ENCODE measurements around the gene ANKS6.

ANKS6 gene

GRCh38 chr9:98796364-98797101 lies at the start of gene ANKS6:
ANKS6 (minus strand) TSS chr9:98796555; CDS start chr9:98796491, 64 bp downstream.
- peak in 1 of 2 experiments; percentile 58 for DNase-seq

GRCh38 chr9:98846081-98846480 lies 49.7 kb upstream of the ANKS6 start:
- no peak for DNase-seq

- DNase-seq = no peak
These were observed 46.2 kb upstream of the ANKS6 start for GRCh38 chr9:98842510-98842909.

- no peak for DNase-seq
These were observed 43.4 kb upstream of the ANKS6 start for GRCh38 chr9:98839724-98840123.

- DNase-seq = no peak
These were observed 42.7 kb upstream of the ANKS6 start for GRCh38 chr9:98838868-98839565.

GRCh38 chr9:98838155-98838867 lies 42.0 kb upstream of the ANKS6 start:
- no peak for DNase-seq

GRCh38 chr9:98837516-98837915 lies 41.2 kb upstream of the ANKS6 start:
- DNase-seq = no peak

GRCh38 chr9:98836206-98836605 lies 39.9 kb upstream of the ANKS6 start:
- DNase-seq = no peak

- DNase-seq = no peak
These were observed 38.0 kb upstream of the ANKS6 start for GRCh38 chr9:98834386-98834785.

GRCh38 chr9:98833090-98833956 lies 37.0 kb upstream of the ANKS6 start:
- no peak for DNase-seq

GRCh38 chr9:98832768-98833089 lies 36.4 kb upstream of the ANKS6 start:
- DNase-seq = no peak

- no peak for DNase-seq
These were observed 35.3 kb upstream of the ANKS6 start for GRCh38 chr9:98831696-98832095.

GRCh38 chr9:98830554-98830953 lies 34.2 kb upstream of the ANKS6 start:
- DNase-seq = no peak

GRCh38 chr9:98829766-98830165 lies 33.4 kb upstream of the ANKS6 start:
- DNase-seq = no peak

- DNase-seq = no peak
These were observed 30.4 kb upstream of the ANKS6 start for GRCh38 chr9:98826716-98827115.

GRCh38 chr9:98825414-98825813 lies 29.1 kb upstream of the ANKS6 start:
- DNase-seq = no peak

GRCh38 chr9:98823666-98824334 lies 27.4 kb upstream of the ANKS6 start:
- DNase-seq = no peak

GRCh38 chr9:98822661-98823060 lies 26.3 kb upstream of the ANKS6 start:
- DNase-seq = no peak

- DNase-seq = no peak
These were observed 25.5 kb upstream of the ANKS6 start for GRCh38 chr9:98821831-98822230.

- no peak for DNase-seq
These were observed 22.9 kb upstream of the ANKS6 start for GRCh38 chr9:98819231-98819630.

- DNase-seq = no peak
These were observed 22.4 kb upstream of the ANKS6 start for GRCh38 chr9:98818764-98819163.

- no peak for DNase-seq
These were observed 19.1 kb upstream of the ANKS6 start for GRCh38 chr9:98815391-98815951.

Data from SW 1271 (cell line).